SHP77 (cell line): Measurements from ENCODE around the gene SNX30.

Experiments used
- DNase-seq, 2 experiments: peaks; one replicate each; lab custom pipeline; 2025; lab: John Stamatoyannopoulos, UW

The SNX30 gene

GRCh38 chr9:112752334-112753125 lies 2.0 kb downstream of the SNX30 start:
- DNase-seq, result no peak

GRCh38 chr9:112753725-112754124 lies 3.2 kb downstream of the SNX30 start:
- DNase-seq, result no peak

- no peak for DNase-seq
Observed at GRCh38 chr9:112754578-112754977, 4.0 kb downstream of the SNX30 start.

- DNase-seq, result no peak
Observed at GRCh38 chr9:112755016-112755427, 4.5 kb downstream of the SNX30 start.

- no peak for DNase-seq
Observed at GRCh38 chr9:112755675-112756074, 5.1 kb downstream of the SNX30 start.

GRCh38 chr9:112757282-112757883 lies 6.8 kb downstream of the SNX30 start:
- DNase-seq, result no peak

GRCh38 chr9:112757940-112758339 lies 7.4 kb downstream of the SNX30 start:
- no peak for DNase-seq

- no peak for DNase-seq
Observed at GRCh38 chr9:112760821-112761220, 10.3 kb downstream of the SNX30 start.

- DNase-seq, result no peak
Observed at GRCh38 chr9:112761912-112762655, 11.5 kb downstream of the SNX30 start.

GRCh38 chr9:112762726-112763518 lies 12.4 kb downstream of the SNX30 start:
- DNase-seq, result no peak

GRCh38 chr9:112764344-112764743 lies 13.8 kb downstream of the SNX30 start:
- DNase-seq, result no peak

GRCh38 chr9:112764837-112765236 lies 14.3 kb downstream of the SNX30 start:
- DNase-seq, result peak in 1 of 2 experiments; percentile 9

GRCh38 chr9:112765281-112765680 lies 14.7 kb downstream of the SNX30 start:
- DNase-seq, result no peak

GRCh38 chr9:112771359-112772214 lies 21.0 kb downstream of the SNX30 start:
- DNase-seq, result no peak

GRCh38 chr9:112772215-112772509 lies 21.6 kb downstream of the SNX30 start:
- DNase-seq, result no peak

- no peak for DNase-seq
Observed at GRCh38 chr9:112772551-112772950, 22.0 kb downstream of the SNX30 start.

GRCh38 chr9:112774006-112774996 lies 23.7 kb downstream of the SNX30 start:
- no peak for DNase-seq

GRCh38 chr9:112777914-112778313 lies 27.4 kb downstream of the SNX30 start:
- no peak for DNase-seq

GRCh38 chr9:112780450-112781036 lies 30.0 kb downstream of the SNX30 start:
- peak in 1 of 2 experiments; percentile 4 for DNase-seq

GRCh38 chr9:112782218-112782617 lies 31.7 kb downstream of the SNX30 start:
- DNase-seq, result no peak
